B cell (primary cell): Measurements from ENCODE around the gene SLC25A2.

Experiments
- EZH2 ChIP-seq: IDR thresholded peaks from 2 replicates; pipeline ENCODE4 v1.6.1; 2012; ENCODE audit warnings: borderline replicate concordance, low read depth, mild to moderate bottlenecking, moderate library complexity, low read length; ENCODE audit not compliant: insufficient read depth, poor library complexity, severe bottlenecking
- TF ChIP-seq, protein P1 (sequence below): fragments of 200-600 bp; IDR thresholded peaks from one replicate; pipeline ENCODE4 v1.8.0; 2022; ENCODE audit warnings: antibody characterized with exemption, mild to moderate bottlenecking

DNA sequence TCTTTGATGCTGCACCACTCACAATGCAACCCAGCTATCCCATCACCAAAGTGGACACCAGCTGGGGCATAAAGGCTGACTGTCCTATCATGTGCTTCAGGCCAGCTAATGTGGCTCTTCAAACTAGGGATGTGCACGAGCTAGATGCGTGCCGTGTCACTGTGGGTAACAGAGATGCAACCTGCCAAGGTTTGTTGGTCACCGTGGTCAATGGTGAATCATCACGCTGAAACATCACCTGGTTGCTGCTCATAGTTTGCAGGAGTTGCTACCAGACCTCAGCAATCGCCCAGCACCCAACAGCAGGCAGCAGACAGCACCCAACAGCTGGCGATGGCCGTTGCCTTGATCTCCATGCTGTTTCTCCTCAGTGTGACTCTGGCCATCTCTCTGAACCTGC lies 24.4 kb upstream of the SLC25A2 start:
- TF ChIP-seq EZH2: no peak
- TF ChIP-seq, protein P1, sequence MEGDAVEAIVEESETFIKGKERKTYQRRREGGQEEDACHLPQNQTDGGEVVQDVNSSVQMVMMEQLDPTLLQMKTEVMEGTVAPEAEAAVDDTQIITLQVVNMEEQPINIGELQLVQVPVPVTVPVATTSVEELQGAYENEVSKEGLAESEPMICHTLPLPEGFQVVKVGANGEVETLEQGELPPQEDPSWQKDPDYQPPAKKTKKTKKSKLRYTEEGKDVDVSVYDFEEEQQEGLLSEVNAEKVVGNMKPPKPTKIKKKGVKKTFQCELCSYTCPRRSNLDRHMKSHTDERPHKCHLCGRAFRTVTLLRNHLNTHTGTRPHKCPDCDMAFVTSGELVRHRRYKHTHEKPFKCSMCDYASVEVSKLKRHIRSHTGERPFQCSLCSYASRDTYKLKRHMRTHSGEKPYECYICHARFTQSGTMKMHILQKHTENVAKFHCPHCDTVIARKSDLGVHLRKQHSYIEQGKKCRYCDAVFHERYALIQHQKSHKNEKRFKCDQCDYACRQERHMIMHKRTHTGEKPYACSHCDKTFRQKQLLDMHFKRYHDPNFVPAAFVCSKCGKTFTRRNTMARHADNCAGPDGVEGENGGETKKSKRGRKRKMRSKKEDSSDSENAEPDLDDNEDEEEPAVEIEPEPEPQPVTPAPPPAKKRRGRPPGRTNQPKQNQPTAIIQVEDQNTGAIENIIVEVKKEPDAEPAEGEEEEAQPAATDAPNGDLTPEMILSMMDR: no peak
